ENCODE data around the gene FYN. TPM values are rescaled to one million over a fixed set of nuclear protein-coding genes. Genes with fewer than 3 reads are reported as not detected.

The FYN gene
- total and polyA plus RNA-seq, 2 of the 4 experiments (the other 2 are of a cell fraction) = 30.8 to 36.4 TPM

DNA sequence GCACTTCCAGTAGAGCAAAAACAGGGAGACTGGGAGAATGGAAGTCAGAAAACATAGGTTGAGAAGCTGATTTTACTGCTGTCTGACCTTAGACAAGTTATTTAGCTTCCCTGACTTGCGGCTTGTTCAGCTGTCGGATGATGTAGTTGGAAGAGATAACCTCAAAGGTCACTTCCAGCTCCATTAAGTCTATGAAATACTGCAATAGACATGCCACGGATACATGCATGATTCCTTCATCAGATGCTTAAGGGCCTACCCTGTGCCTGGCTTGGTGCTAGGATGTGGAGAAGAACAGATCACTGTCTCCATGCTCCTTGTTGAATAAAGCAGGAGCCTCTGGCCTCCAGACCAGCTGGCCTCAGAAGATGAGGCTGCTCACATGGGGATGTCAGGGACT is 43.7 kb downstream of the FYN start:
- Histone ChIP-seq H2AFZ (replicated peaks; ENCODE audit: low read length, poor library complexity) (no peak overlapping the region), H3K9ac (ENCODE audit: low read depth, low read length) (no peak overlapping the region), H2BK20ac (ENCODE audit: low read depth, low read length) (no peak overlapping the region), H2AK9ac (replicated peaks; ENCODE audit: low read depth, low read length, poor library complexity) (no peak overlapping the region), H4K5ac (ENCODE audit: low read depth, low read length) (no peak overlapping the region), H3K79me1 (ENCODE audit: low read depth in 1 of 2, low read length in 2 of 2) (peaks cover 7 to 18% of the 10 kb centered on the region in 2 experiments; a peak in 3 of 4 replicates), H4K91ac (ENCODE audit: insufficient read depth, low read depth, low read length) (no peak overlapping the region), H3K18ac (ENCODE audit: low read depth, low read length) (no peak overlapping the region), H3K36me3 (ENCODE audit: control insufficient read depth, insufficient read depth, low read length) (peaks cover 2% of the 10 kb centered on the region; the same call in 1 of the 2 replicates), H2BK5ac (ENCODE audit: low read depth, low read length, poor library complexity, severe bottlenecking) (no peak overlapping the region), H3K4me2 (ENCODE audit: low read depth, low read length) (no peak overlapping the region), H3K14ac (replicated peaks; ENCODE audit: low read depth, low read length) (no peak overlapping the region), H4K8ac (ENCODE audit: low read depth in 2 of 2, low read length in 2 of 2) (no peak overlapping the region), H3K27me3 (ENCODE audit: control insufficient read depth, insufficient read depth, low read length) (no peaks in the 10 kb centered on the region), H2BK15ac (ENCODE audit: low read depth, low read length) (no peak overlapping the region), H3K9me1 (ENCODE audit: insufficient read depth, low read length) (peaks cover 11% of the 10 kb centered on the region; the same call in 1 of the 2 replicates), H3K9me3 (ENCODE audit: control insufficient read depth, insufficient read depth, low read length) (no peaks in the 10 kb centered on the region), H3K23ac (ENCODE audit: low read depth, low read length) (0 out of 2 replicates have a peak overlapping the region, but pooled peaks have one; percentile 3), H3K4me1 (ENCODE audit: control insufficient read depth, insufficient read depth, low read length) (peaks cover 14% of the 10 kb centered on the region), H3K27ac (ENCODE audit: insufficient read depth, low read length) (no peak overlapping the region), H3K4me3 (ENCODE audit: insufficient read depth, low read depth, low read length) (no peak overlapping the region), H4K20me1 (ENCODE audit: insufficient read depth, low read length) (no peaks in the 10 kb centered on the region), H3K4ac (ENCODE audit: low read depth, low read length) (no peak overlapping the region), H2BK120ac (ENCODE audit: low read depth, low read length) (no peak overlapping the region), H3K56ac (ENCODE audit: extremely low read depth, insufficient read depth, low read length) (no peak overlapping the region), H2AK5ac (ENCODE audit: low read depth, low read length) (no peak overlapping the region)
- DNase-seq (no peak), ATAC-seq (ENCODE audit: low read depth) (no peak)
- BruUV-seq (replicated peaks) = no TSS peak
- in situ Hi-C loops (cut with MboI; ENCODE audit: low sequenced_read_pairs) = no loop called here
- no CpG with 5 or more reads among the region's 3 CpGs for WGBS, 2 experiments (ENCODE audit: extremely low coverage in 2 of 2, insufficient read length in 1 of 2)
- intact Hi-C loops (cut with micrococcal nuclease) = no loop called here
- POLR2A ChIA-PET (ENCODE audit: unreplicated experiment) = no interaction called here
- TF ChIP-seq RAD21 (IDR thresholded peaks at IDR 0.05; ENCODE audit: low read length) = no peak
- TF ChIP-seq POLR2A (IDR thresholded peaks at IDR 0.05; ENCODE audit: low read depth, low read length) = no peak
- TF ChIP-seq, protein P1, sequence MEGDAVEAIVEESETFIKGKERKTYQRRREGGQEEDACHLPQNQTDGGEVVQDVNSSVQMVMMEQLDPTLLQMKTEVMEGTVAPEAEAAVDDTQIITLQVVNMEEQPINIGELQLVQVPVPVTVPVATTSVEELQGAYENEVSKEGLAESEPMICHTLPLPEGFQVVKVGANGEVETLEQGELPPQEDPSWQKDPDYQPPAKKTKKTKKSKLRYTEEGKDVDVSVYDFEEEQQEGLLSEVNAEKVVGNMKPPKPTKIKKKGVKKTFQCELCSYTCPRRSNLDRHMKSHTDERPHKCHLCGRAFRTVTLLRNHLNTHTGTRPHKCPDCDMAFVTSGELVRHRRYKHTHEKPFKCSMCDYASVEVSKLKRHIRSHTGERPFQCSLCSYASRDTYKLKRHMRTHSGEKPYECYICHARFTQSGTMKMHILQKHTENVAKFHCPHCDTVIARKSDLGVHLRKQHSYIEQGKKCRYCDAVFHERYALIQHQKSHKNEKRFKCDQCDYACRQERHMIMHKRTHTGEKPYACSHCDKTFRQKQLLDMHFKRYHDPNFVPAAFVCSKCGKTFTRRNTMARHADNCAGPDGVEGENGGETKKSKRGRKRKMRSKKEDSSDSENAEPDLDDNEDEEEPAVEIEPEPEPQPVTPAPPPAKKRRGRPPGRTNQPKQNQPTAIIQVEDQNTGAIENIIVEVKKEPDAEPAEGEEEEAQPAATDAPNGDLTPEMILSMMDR (conservative IDR thresholded peaks at IDR 0.05; ENCODE audit: low read depth, low read length) = no peak
- TF ChIP-seq MAZ (IDR thresholded peaks at IDR 0.05; ENCODE audit: borderline replicate concordance, low read depth, low read length) = no peak
- no peak for TF ChIP-seq RCOR1 (IDR thresholded peaks at IDR 0.05; ENCODE audit: insufficient replicate concordance, low read length)
- TF ChIP-seq FOS (IDR thresholded peaks at IDR 0.05; ENCODE audit: low read depth, low read length) = no peak
- TF ChIP-seq MXI1 (IDR thresholded peaks at IDR 0.05; ENCODE audit: borderline replicate concordance, low read depth, low read length) = no peak
- TF ChIP-seq BHLHE40 (IDR thresholded peaks at IDR 0.05; ENCODE audit: low read depth, low read length) = no peak
- no peak for TF ChIP-seq USF2 (IDR thresholded peaks at IDR 0.05; ENCODE audit: low read depth, low read length)
- TF ChIP-seq RFX5 (IDR thresholded peaks at IDR 0.05; ENCODE audit: low read depth, low read length) = no peak
- TF ChIP-seq ELK1 (IDR thresholded peaks at IDR 0.05; ENCODE audit: borderline replicate concordance, low read depth, low read length) = no peak
- TF ChIP-seq CHD1 (IDR thresholded peaks at IDR 0.05; ENCODE audit: low read depth, low read length) = no peak
- TF ChIP-seq SMC3 (IDR thresholded peaks at IDR 0.05; ENCODE audit: low read depth, low read length) = no peak
- TF ChIP-seq MAFK (IDR thresholded peaks at IDR 0.05; ENCODE audit: low read depth, low read length) = no peak
- TF ChIP-seq NFE2L2 (IDR thresholded peaks at IDR 0.05; ENCODE audit: low read depth, low read length) = no peak
- no peak for TF ChIP-seq CEBPB (IDR thresholded peaks at IDR 0.05; ENCODE audit: low read depth, low read length)
- CTCF ChIA-PET = no interaction called here
- dilution Hi-C loops (cut with HindIII; ENCODE audit: low sequenced_read_pairs, unreplicated experiment) = no loop called here

All from IMR-90 (cell line).